HG03520 (cell line): ENCODE data around the gene GNG2.

Experiments used
- ATAC-seq: cut with Tn5 transposase; IDR thresholded peaks from one replicate; pipeline ENCODE4 v1.9.1; 2021; ENCODE audit warnings: mild to moderate bottlenecking, moderate library complexity; ENCODE audit not compliant: unreplicated experiment

GNG2 gene

GRCh38 chr14:51884086-51884927 lies 23.9 kb downstream of the GNG2 start:
- no peak for ATAC-seq

GRCh38 chr14:51889851-51890250 lies 29.4 kb downstream of the GNG2 start:
- ATAC-seq = no peak

GRCh38 chr14:51894250-51894649 lies 33.8 kb downstream of the GNG2 start:
- no peak for ATAC-seq

GRCh38 chr14:51895375-51895774 lies 35.0 kb downstream of the GNG2 start:
- ATAC-seq = no peak

- no peak for ATAC-seq
Observed at GRCh38 chr14:51897791-51898355, 37.5 kb downstream of the GNG2 start.

- ATAC-seq = no peak
Observed at GRCh38 chr14:51901475-51902024, 41.1 kb downstream of the GNG2 start.

GRCh38 chr14:51905656-51906121 lies 45.3 kb downstream of the GNG2 start:
- ATAC-seq = peak; percentile 68

- no peak for ATAC-seq
Observed at GRCh38 chr14:51908086-51908485, 47.7 kb downstream of the GNG2 start.

GRCh38 chr14:51912112-51912786 lies 51.8 kb downstream of the GNG2 start:
- no peak for ATAC-seq

GRCh38 chr14:51914310-51914709 lies 53.9 kb downstream of the GNG2 start:
- no peak for ATAC-seq

- ATAC-seq = no peak
Observed at GRCh38 chr14:51917193-51917592, 56.8 kb downstream of the GNG2 start.

GRCh38 chr14:51921026-51921425 lies 60.6 kb downstream of the GNG2 start:
- ATAC-seq = no peak

- no peak for ATAC-seq
Observed at GRCh38 chr14:51922624-51923023, 62.2 kb downstream of the GNG2 start.

GRCh38 chr14:51924600-51924999 lies 64.2 kb downstream of the GNG2 start:
- ATAC-seq = no peak

GRCh38 chr14:51925980-51926379 lies 65.6 kb downstream of the GNG2 start:
- ATAC-seq = no peak

- no peak for ATAC-seq
Observed at GRCh38 chr14:51926449-51926848, 66.0 kb downstream of the GNG2 start.

GRCh38 chr14:51928568-51928967 lies 68.2 kb downstream of the GNG2 start:
- ATAC-seq = no peak

GRCh38 chr14:51929166-51929565 lies 68.8 kb downstream of the GNG2 start:
- ATAC-seq = no peak

GRCh38 chr14:51929910-51930682 lies 69.7 kb downstream of the GNG2 start:
- ATAC-seq = no peak

GRCh38 chr14:51931308-51931707 lies 70.9 kb downstream of the GNG2 start:
- no peak for ATAC-seq

GRCh38 chr14:51933191-51933590 lies 72.8 kb downstream of the GNG2 start:
- ATAC-seq = no peak
